PC-3 (cell line): Measurements from ENCODE around the gene PRPF4. TPM values are rescaled to one million over a fixed set of nuclear protein-coding genes. Genes with fewer than 3 reads are reported as not detected.

ENCODE experiments used
- ATAC-seq: fragments of 200-7000 bp; cut with Tn5 transposase; 2 replicates; pipeline ENCODE4 v1.9.1; 2020; ENCODE audit warnings: mild to moderate bottlenecking, moderate library complexity
- BruUV-seq: library from RNA; stranded (reverse); fragments of 400-500 nt; replicated peaks from 2 replicates; lab custom pipeline; 2021; lab: Mats Ljungman, UMichigan
- CTCF ChIA-PET: fragments of 300-600 bp; sonication (Branson Sonifier 250); formaldehyde crosslinking; loops from one replicate; lab custom pipeline; 2022; ENCODE audit warnings: antibody characterized with exemption; lab: Charles Lee
- POLR2A ChIA-PET: fragments of 300-600 bp; sonication (Branson Sonifier 250); formaldehyde crosslinking; loops from one replicate; lab custom pipeline; 2022; ENCODE audit warnings: antibody characterized with exemption; ENCODE audit not compliant: unreplicated experiment; lab: Charles Lee
- DNase-seq: peaks from one replicate; pipeline ENCODE4 v3.0.0-alpha.2; 2015
- H2AFZ ChIP-seq: fragments of 300-600 bp; sonication (generic); 2 replicates; pipeline ENCODE4 v1.6.0; 2016; ENCODE audit warnings: antibody characterized with exemption, low read length
- H3F3A ChIP-seq: fragments of 300-600 bp; sonication (generic); one replicate; pipeline ENCODE4 v1.6.0; 2017; ENCODE audit warnings: antibody characterized with exemption, low read length, control low read depth, mild to moderate bottlenecking; ENCODE audit not compliant: unreplicated experiment
- H3K27ac ChIP-seq: fragments of 300-600 bp; sonication (generic); 2 replicates; pipeline ENCODE4 v1.5.1; 2016; ENCODE audit warnings: mild to moderate bottlenecking, low read length
- H3K27me3 ChIP-seq: fragments of 300-600 bp; sonication (generic); 2 replicates; pipeline ENCODE4 v1.6.1; 2016; ENCODE audit warnings: low read length, mixed read lengths
- H3K36me3 ChIP-seq: fragments of 300-600 bp; sonication (generic); 2 replicates; pipeline ENCODE4 v1.6.1; 2016; ENCODE audit warnings: low read depth, mixed run types, low read length, mixed read lengths
- H3K4me1 ChIP-seq: fragments of 300-600 bp; sonication (generic); 2 replicates; pipeline ENCODE4 v1.5.1; 2016; ENCODE audit warnings: low read length; ENCODE audit not compliant: insufficient read depth
- H3K4me2 ChIP-seq: fragments of 300-600 bp; sonication (generic); 2 replicates; pipeline ENCODE4 v1.6.0; 2016; ENCODE audit warnings: low read length
- H3K4me3 ChIP-seq: fragments of 300-600 bp; sonication (generic); 2 replicates; pipeline ENCODE4 v1.5.1; 2016; ENCODE audit warnings: mild to moderate bottlenecking, low read length, mixed read lengths
- H3K79me2 ChIP-seq: fragments of 300-600 bp; sonication (generic); 2 replicates; pipeline ENCODE4 v1.6.1; 2017; ENCODE audit warnings: low read length, mixed read lengths
- H3K9ac ChIP-seq: fragments of 300-600 bp; sonication (generic); 2 replicates; pipeline ENCODE4 v1.6.0; 2016; ENCODE audit warnings: mild to moderate bottlenecking, low read length
- H3K9me2 ChIP-seq: fragments of 300-600 bp; sonication (generic); replicated peaks from 2 replicates; pipeline ENCODE4 v1.6.1; 2016; ENCODE audit warnings: mixed run types, low read length, mixed read lengths
- H3K9me3 ChIP-seq: fragments of 300-600 bp; sonication (generic); 2 replicates; pipeline ENCODE4 v1.6.1; 2016; ENCODE audit warnings: low read length, mixed read lengths
- H4K20me1 ChIP-seq: fragments of 300-600 bp; sonication (generic); 2 replicates; pipeline ENCODE4 v1.6.1; 2016; ENCODE audit warnings: low read length, mixed read lengths
- CTCF ChIP-seq: fragments of 300-600 bp; sonication (generic); conservative IDR thresholded peaks from 2 replicates; pipeline ENCODE4 v1.5.1; 2017; ENCODE audit warnings: antibody characterized with exemption, low read depth, mild to moderate bottlenecking, low read length
- EZH2 ChIP-seq: fragments of 300-600 bp; sonication (generic); IDR thresholded peaks from one replicate; pipeline ENCODE4 v1.6.1; 2017; ENCODE audit warnings: antibody characterized with exemption, mild to moderate bottlenecking, low read length; ENCODE audit not compliant: unreplicated experiment
- EZH2phosphoT487 ChIP-seq: fragments of 300-600 bp; sonication (generic); IDR thresholded peaks from 2 replicates; pipeline ENCODE4 v1.6.1; 2018; ENCODE audit warnings: mild to moderate bottlenecking, antibody characterized with exemption, low read length, borderline replicate concordance
- intact Hi-C: fragments of 100-400 bp; cut with micrococcal nuclease; formaldehyde crosslinking; loops from 2 replicates; pipeline ENCODE4 v1.9.0; 2023
- total RNA-seq: library from RNA; depleted of rRNA; stranded (reverse); fragments of >200 nt; gene quantifications from 2 replicates; pipeline ENCODE4 v1.2.3, GENCODE V29; 2014

Gene PRPF4
- total RNA-seq, 1 experiment from 2014 or later, result 32.1 TPM

- Histone ChIP-seq H4K20me1 (no peaks in the 10 kb centered on the region), H3K79me2 (peaks cover 17% of the 10 kb centered on the region), H3K4me2 (no peak overlapping the region), H3K4me1 (peaks cover 9% of the 10 kb centered on the region; the same call in 1 of the 2 replicates), H3K27ac (no peak overlapping the region), H3K9me3 (no peaks in the 10 kb centered on the region), H3K27me3 (no peaks in the 10 kb centered on the region), H2AFZ (no peak overlapping the region), H3K4me3 (no peak overlapping the region), H3K9ac (no peak overlapping the region), H3K36me3 (peaks cover 13% of the 10 kb centered on the region), H3K9me2 (no peaks in the 10 kb centered on the region), H3F3A (no peaks in the 10 kb centered on the region)
- no TSS peak for BruUV-seq
- ChIA-PET POLR2A (no interaction called here), CTCF (no interaction called here)
- no peak for ATAC-seq
- no peak for DNase-seq
- TF ChIP-seq EZH2phosphoT487, result no peak
- TF ChIP-seq EZH2, result no peak
- TF ChIP-seq CTCF, result no peak
- intact Hi-C loops, result no loop called here
Measured at GRCh38 chr9:113269871-113270270, 5.6 kb upstream of the PRPF4 start.

- no TSS peak for BruUV-seq
- DNase-seq (peak; percentile 73), ATAC-seq (peak; percentile 26)
- TF ChIP-seq CTCF (peak; percentile 71), EZH2phosphoT487 (no peak)
- no peaks in the 10 kb centered on the region for H3K27me3 ChIP-seq
- H3K36me3 ChIP-seq, result peaks cover 23% of the 10 kb centered on the region
- peak overlapping the region; percentile 100 for H2AFZ ChIP-seq
- H3K4me1 ChIP-seq, result peaks cover 9% of the 10 kb centered on the region
- no peaks in the 10 kb centered on the region for H3F3A ChIP-seq
- intact Hi-C loops, result loop anchor here (1.0 to 2.0 kb wide), 2 partner anchors 54 to 127 kb away; partner anchors contain the start of genes ALAD, FKBP15 and SLC31A1
- no peaks in the 10 kb centered on the region for H3K9me3 ChIP-seq
- ChIA-PET POLR2A (interaction anchor here (0.7 to 1.0 kb wide), 2 partner anchors 86 to 136 kb away, joined by 3 read pairs; partner anchors contain the start of genes C9orf43 and POLE3), CTCF (interaction anchor here (0.5 to 1.0 kb wide), 2 partner anchors 127 to 384 kb away, joined by 3 read pairs; no protein-coding TSS in a partner anchor)
- H3K79me2 ChIP-seq, result peaks cover 52% of the 10 kb centered on the region
- H3K4me3 ChIP-seq, result peak overlapping the region; percentile 94
- H3K27ac ChIP-seq, result peak overlapping the region; percentile 72
- H3K9ac ChIP-seq, result peak overlapping the region; percentile 99
- no peaks in the 10 kb centered on the region for H4K20me1 ChIP-seq
- no peaks in the 10 kb centered on the region for H3K9me2 ChIP-seq
- H3K4me2 ChIP-seq, result peak overlapping the region; percentile 99
Measured at GRCh38 chr9:113274474-113275156, 843 bp upstream of the PRPF4 start.

GRCh38 chr9:113278840-113279239 is 3.4 kb downstream of the PRPF4 start:
- Histone ChIP-seq H3K9me2 (no peaks in the 10 kb centered on the region), H3K36me3 (peaks cover 35% of the 10 kb centered on the region), H3K27ac (no peak overlapping the region), H3K9ac (no peak overlapping the region), H3K4me3 (no peak overlapping the region), H3K4me2 (no peak overlapping the region), H3F3A (no peaks in the 10 kb centered on the region), H4K20me1 (no peaks in the 10 kb centered on the region), H3K79me2 (peaks cover 45% of the 10 kb centered on the region), H3K27me3 (no peaks in the 10 kb centered on the region), H3K9me3 (no peaks in the 10 kb centered on the region), H3K4me1 (peaks cover 5% of the 10 kb centered on the region), H2AFZ (no peak overlapping the region)
- BruUV-seq, result no TSS peak
- ChIA-PET POLR2A (no interaction called here), CTCF (no interaction called here)
- no peak for TF ChIP-seq EZH2phosphoT487
- TF ChIP-seq EZH2, result no peak
- no peak for TF ChIP-seq CTCF
- DNase-seq (no peak), ATAC-seq (no peak)
- intact Hi-C loops, result no loop called here
